ENCODE data around the gene CES1.
"Not testable (repeated sequence)": the region's sequence is repeated elsewhere in the genome, so short reads cannot be mapped to it uniquely, and the experiment has no call there.

Gene CES1

GRCh38 chr16:55830658-55831294, 2.1 kb downstream of the CES1 start:
- no peak for DNase-seq (ENCODE audit: low spot score)

GRCh38 chr16:55829232-55829631, 3.7 kb downstream of the CES1 start:
- not testable (repeated sequence) for DNase-seq (ENCODE audit: low spot score)

GRCh38 chr16:55828680-55829079, 4.2 kb downstream of the CES1 start:
- DNase-seq (ENCODE audit: low spot score), result no peak

- no peak for DNase-seq (ENCODE audit: low spot score)
Observed at GRCh38 chr16:55825115-55825728, 7.7 kb downstream of the CES1 start.

- no peak for DNase-seq (ENCODE audit: low spot score)
Observed at GRCh38 chr16:55824473-55825000, 8.4 kb downstream of the CES1 start.

- DNase-seq (ENCODE audit: low spot score), result no peak
Observed at GRCh38 chr16:55822280-55822810, 10.6 kb downstream of the CES1 start.

- no peak for DNase-seq (ENCODE audit: low spot score)
Observed at GRCh38 chr16:55821210-55821609, 11.7 kb downstream of the CES1 start.

GRCh38 chr16:55820615-55821014, 12.3 kb downstream of the CES1 start:
- no peak for DNase-seq (ENCODE audit: low spot score)

- no peak for DNase-seq (ENCODE audit: low spot score)
Observed at GRCh38 chr16:55817236-55817912, 15.5 kb downstream of the CES1 start.

DNA sequence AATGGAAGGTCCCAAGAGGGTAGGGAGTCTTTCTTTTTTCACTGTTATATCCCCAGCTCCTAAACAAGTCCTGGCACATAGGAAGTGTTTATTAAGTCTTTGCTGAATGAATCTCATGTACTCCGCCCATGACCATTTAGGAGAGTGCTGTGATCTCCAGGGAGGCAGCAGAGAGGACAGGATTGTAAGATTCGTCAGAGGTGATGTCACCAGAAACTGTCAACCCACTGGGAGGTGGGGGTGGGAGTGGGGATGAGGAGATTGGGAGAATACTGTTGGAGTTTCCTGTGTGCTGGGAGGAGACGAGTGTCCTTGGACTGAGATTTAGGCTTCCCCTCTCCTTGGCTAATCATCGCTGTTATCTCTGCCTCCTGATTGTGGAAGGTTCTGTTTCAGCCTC, 16.7 kb downstream of the CES1 start:
- not testable (repeated sequence) for DNase-seq (ENCODE audit: low spot score)

- no peak for DNase-seq (ENCODE audit: low spot score)
Observed at GRCh38 chr16:55815320-55815719, 17.6 kb downstream of the CES1 start.

DNA sequence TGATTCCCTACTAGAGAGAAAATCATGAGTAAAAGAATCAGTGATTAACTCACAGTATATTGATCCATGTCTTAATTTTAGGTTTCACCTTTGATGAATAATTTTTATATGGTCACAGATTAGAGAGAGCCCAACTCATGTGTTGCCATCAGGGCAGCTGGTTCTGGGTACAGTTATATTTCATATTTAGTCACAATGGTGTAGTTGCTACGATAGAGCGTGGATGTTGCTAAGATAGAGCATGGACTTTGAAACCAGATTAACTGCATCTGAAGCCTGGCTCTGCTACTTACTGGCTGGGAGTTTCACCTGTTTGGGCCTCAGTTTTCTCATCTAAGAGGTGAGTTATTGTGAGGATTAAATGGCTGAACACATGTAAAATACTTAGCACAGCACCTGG, 18.7 kb downstream of the CES1 start:
- not testable (repeated sequence) for DNase-seq (ENCODE audit: low spot score)

- DNase-seq (ENCODE audit: low spot score), result not testable (repeated sequence)
Observed at GRCh38 chr16:55813730-55814129, 19.2 kb downstream of the CES1 start.

DNA sequence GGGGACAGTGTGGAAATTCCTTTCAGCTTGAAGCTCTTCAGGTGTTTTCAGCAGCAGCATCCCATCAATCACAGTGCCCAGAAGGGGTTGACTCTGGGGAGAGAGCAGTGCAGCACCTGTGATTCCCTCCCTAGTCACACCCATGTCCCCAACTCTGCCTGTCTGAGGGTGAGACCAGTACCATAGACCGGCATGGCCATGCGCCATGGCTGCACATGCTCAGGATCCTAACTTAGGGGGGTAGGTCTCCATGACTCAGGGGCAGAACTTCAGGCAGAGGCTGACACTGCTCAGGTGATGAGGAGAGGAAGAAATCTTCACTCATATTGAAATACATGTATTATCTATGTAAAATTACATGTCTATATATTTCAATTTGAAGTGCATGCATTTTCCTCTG, 19.9 kb downstream of the CES1 start:
- no peak for DNase-seq (ENCODE audit: low spot score)

- DNase-seq (ENCODE audit: low spot score), result no peak
Observed at GRCh38 chr16:55811811-55812210, 21.1 kb downstream of the CES1 start.

DNA sequence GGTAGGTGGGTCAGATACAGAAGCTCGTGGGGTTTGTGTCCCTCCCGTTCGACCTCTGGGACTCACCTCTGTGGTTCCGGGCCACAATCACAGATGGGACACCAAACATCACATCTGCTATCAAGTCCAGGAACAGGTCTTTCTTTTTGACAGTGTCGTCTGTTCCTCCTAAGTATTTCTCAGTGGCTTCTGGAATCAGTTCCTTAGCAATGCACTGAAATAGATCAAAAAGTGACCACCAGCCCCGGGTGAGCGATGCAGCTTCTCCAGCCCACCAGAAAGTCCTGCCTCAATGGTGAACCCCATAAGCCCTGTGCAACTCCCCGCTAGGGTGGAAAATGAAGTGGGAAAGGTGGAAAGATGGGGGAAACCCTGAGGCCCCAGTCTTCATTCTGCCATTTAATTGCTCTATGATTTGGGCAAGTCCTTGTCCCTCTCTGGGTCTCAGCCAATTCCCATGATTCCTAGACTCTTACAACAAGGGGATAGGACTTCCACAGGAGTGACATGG, 22.4 kb downstream of the CES1 start:
- DNase-seq (ENCODE audit: low spot score), result no peak

GRCh38 chr16:55809851-55810250, 23.0 kb downstream of the CES1 start:
- DNase-seq (ENCODE audit: low spot score), result no peak

- DNase-seq (ENCODE audit: low spot score), result no peak
Observed at GRCh38 chr16:55809386-55809785, 23.5 kb downstream of the CES1 start.

DNA sequence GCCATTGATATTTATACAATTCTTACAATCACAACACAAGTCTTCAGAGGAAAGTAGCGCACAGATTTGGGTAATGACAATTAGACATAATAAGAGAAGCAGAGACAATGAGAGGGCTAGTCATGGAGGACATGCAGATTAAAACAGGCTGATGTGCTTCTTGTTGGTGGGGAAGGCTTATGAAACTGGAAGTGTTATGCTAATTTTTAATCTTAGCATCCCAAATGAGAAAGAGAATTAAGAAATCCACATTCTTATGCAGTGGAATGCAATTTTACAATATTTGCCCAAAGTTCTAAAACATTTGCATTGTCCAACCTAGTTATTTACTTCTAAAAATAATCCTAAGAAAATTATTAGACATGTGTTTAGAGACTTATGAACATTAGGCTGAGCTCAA, 24.6 kb downstream of the CES1 start:
- not testable (repeated sequence) for DNase-seq (ENCODE audit: low spot score)

- not testable (repeated sequence) for DNase-seq (ENCODE audit: low spot score)
Observed at GRCh38 chr16:55805104-55805503, 27.8 kb downstream of the CES1 start.

DNA sequence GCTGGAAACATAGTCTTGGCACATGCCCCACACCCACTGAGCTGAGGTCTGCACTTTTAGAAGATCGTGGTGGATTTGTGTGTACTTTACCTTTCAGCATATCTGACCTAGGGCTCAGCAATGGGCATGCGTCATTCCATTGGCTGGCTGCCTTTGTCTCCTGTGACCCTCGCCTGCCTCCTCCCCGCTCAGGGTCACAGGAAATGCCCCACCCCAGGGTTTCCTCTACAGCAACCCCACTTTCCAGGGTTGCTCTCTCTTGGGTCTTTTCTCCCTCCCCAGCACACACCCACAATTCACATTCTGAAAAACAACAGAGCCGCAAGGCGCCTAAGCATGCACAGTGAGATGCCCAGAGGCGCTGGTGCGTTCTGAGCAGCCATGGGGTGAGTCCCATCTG, 29.2 kb downstream of the CES1 start:
- DNase-seq (ENCODE audit: low spot score), result not testable (repeated sequence)

DNA sequence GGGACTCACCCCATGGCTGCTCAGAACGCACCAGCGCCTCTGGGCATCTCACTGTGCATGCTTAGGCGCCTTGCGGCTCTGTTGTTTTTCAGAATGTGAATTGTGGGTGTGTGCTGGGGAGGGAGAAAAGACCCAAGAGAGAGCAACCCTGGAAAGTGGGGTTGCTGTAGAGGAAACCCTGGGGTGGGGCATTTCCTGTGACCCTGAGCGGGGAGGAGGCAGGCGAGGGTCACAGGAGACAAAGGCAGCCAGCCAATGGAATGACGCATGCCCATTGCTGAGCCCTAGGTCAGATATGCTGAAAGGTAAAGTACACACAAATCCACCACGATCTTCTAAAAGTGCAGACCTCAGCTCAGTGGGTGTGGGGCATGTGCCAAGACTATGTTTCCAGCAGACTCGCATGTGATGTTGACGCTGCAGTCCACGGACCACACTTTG, 39.9 kb downstream of the CES1 start:
- DNase-seq (ENCODE audit: low spot score), result not testable (repeated sequence)

DNA sequence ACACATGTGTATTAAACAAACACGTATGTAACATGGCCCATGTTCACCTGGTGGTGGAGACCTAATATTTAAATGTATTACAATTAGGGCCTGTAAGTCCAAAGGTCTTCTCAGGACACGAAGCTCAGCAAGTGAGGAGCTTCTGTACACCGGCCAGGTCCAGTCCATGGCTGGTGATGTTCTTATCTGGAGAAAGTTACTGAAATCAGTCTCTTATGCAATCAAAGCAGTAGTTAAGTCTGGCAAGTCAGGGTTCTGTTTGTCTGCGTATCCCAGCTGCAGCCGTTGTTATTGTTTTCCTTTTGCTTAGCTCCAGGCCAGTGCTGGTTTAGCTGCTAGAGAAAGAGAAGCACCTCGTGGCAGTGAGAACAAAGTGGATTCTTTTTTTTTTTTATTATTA, 41.4 kb downstream of the CES1 start:
- not testable (repeated sequence) for DNase-seq (ENCODE audit: low spot score)
